ENCODE data around the gene CELSR1.
A peak's percentile ranks its signal among the peaks of the same experiment; 100 is the strongest.

The CELSR1 gene

GRCh38 chr22:46537225-46537945, at the start of gene CELSR1:
Gene CELSR1, minus strand, starts transcription at chr22:46537620. Its CDS starts 450 bp downstream, at chr22:46537170.
- DNase-seq (ENCODE audit: low spot score) = peak; percentile 45

GRCh38 chr22:46587061-46587460, 49.6 kb upstream of the CELSR1 start:
- DNase-seq (ENCODE audit: low spot score) = no peak

GRCh38 chr22:46586531-46587011, 49.2 kb upstream of the CELSR1 start:
- no peak for DNase-seq (ENCODE audit: low spot score)

- DNase-seq (ENCODE audit: low spot score) = no peak
Observed at GRCh38 chr22:46586123-46586519, 48.7 kb upstream of the CELSR1 start.

- DNase-seq (ENCODE audit: low spot score) = no peak
Observed at GRCh38 chr22:46585340-46586122, 48.1 kb upstream of the CELSR1 start.

GRCh38 chr22:46584081-46584921, 46.9 kb upstream of the CELSR1 start:
- peak; percentile 67 for DNase-seq (ENCODE audit: low spot score)

- no peak for DNase-seq (ENCODE audit: low spot score)
Observed at GRCh38 chr22:46583571-46583970, 46.2 kb upstream of the CELSR1 start.

GRCh38 chr22:46582281-46582933, 45.0 kb upstream of the CELSR1 start:
- no peak for DNase-seq (ENCODE audit: low spot score)

GRCh38 chr22:46581538-46582244, 44.3 kb upstream of the CELSR1 start:
- DNase-seq (ENCODE audit: low spot score) = no peak

GRCh38 chr22:46580940-46581537, 43.6 kb upstream of the CELSR1 start:
- DNase-seq (ENCODE audit: low spot score) = no peak

GRCh38 chr22:46579751-46580449, 42.5 kb upstream of the CELSR1 start:
- no peak for DNase-seq (ENCODE audit: low spot score)

GRCh38 chr22:46578824-46579561, 41.6 kb upstream of the CELSR1 start:
- DNase-seq (ENCODE audit: low spot score) = peak; percentile 73

- no peak for DNase-seq (ENCODE audit: low spot score)
Observed at GRCh38 chr22:46578251-46578823, 40.9 kb upstream of the CELSR1 start.

GRCh38 chr22:46577368-46578249, 40.2 kb upstream of the CELSR1 start:
- peak; percentile 46 for DNase-seq (ENCODE audit: low spot score)

GRCh38 chr22:46576556-46577367, 39.3 kb upstream of the CELSR1 start:
- peak; percentile 97 for DNase-seq (ENCODE audit: low spot score)

- no peak for DNase-seq (ENCODE audit: low spot score)
Observed at GRCh38 chr22:46575911-46576555, 38.6 kb upstream of the CELSR1 start.
